H1 (cell line): ENCODE measurements around the gene SGK1. TPM values are rescaled to one million over a fixed set of nuclear protein-coding genes. Genes with fewer than 3 reads are reported as not detected.

Source experiments
- CTCF ChIA-PET: fragments of 300-600 bp; sonication (Branson Sonifier 250); formaldehyde crosslinking; loops from one replicate; lab custom pipeline; 2021; ENCODE audit not compliant: partially characterized antibody; lab: Charles Lee
- POLR2A ChIA-PET: fragments of 300-600 bp; sonication (Branson Sonifier 250); formaldehyde crosslinking; loops from one replicate; lab custom pipeline; 2021; ENCODE audit warnings: inconsistent platforms; ENCODE audit not compliant: partially characterized antibody; lab: Charles Lee
- DNase-seq, 2 experiments: peaks; one replicate each; pipeline versions ENCODE4 v3.0.0 to v3.0.0-alpha.2; 2010 to 2022; ENCODE audit warnings: low spot score in 2 of 2, low read depth in 1 of 2, mixed read lengths in 1 of 2
- FAIRE-seq: peaks from 2 replicates; lab custom pipeline; 2011; peaks lifted over from hg19 to GRCh38; lab: Jason Lieb, UNC
- H2AFZ ChIP-seq: 2 replicates; pipeline ENCODE4 v1.8.1; 2012; ENCODE audit warnings: low read length, inconsistent platforms
- H2AK5ac ChIP-seq: 2 replicates; pipeline ENCODE4 v1.6.1; 2013; ENCODE audit warnings: low read depth, low read length
- H2BK120ac ChIP-seq: replicated peaks from 2 replicates; pipeline ENCODE3; 2013; ENCODE audit warnings: low read depth, low read length, inconsistent platforms
- H2BK12ac ChIP-seq: 2 replicates; pipeline ENCODE4 v1.6.1; 2013; ENCODE audit warnings: low read depth, low read length
- H2BK15ac ChIP-seq: 2 replicates; pipeline ENCODE4 v1.6.1; 2013; ENCODE audit warnings: low read length
- H2BK20ac ChIP-seq: 2 replicates; pipeline ENCODE4 v1.6.1; 2013; ENCODE audit warnings: low read length
- H2BK5ac ChIP-seq: 2 replicates; pipeline ENCODE4 v1.6.1; 2013; ENCODE audit warnings: low read depth, low read length
- H3K14ac ChIP-seq: 2 replicates; pipeline ENCODE4 v1.6.1; 2013; ENCODE audit warnings: inconsistent platforms; ENCODE audit not compliant: insufficient read length
- H3K18ac ChIP-seq: 2 replicates; pipeline ENCODE4 v1.6.1; 2013; ENCODE audit warnings: low read length; ENCODE audit errors: extremely low read depth
- H3K23ac ChIP-seq: 2 replicates; pipeline ENCODE4 v1.6.1; 2013; ENCODE audit warnings: inconsistent platforms; ENCODE audit not compliant: insufficient read length
- H3K23me2 ChIP-seq: 2 replicates; pipeline ENCODE4 v1.6.1; 2013; ENCODE audit warnings: low read depth, low read length
- H3K27ac ChIP-seq: 2 replicates; pipeline ENCODE4 v1.6.1; 2011; ENCODE audit warnings: low read depth, low read length, inconsistent platforms
- H3K27me3 ChIP-seq, 4 experiments: replicated peaks in 1 of 4; 1 replicate in 1 of 4; 2 replicates in 3 of 4; pipeline versions ENCODE4 v1.6.1 to v1.8.1; 2011 to 2013; ENCODE audit warnings: low read length in 3 of 4, mild to moderate bottlenecking in 3 of 4, inconsistent platforms in 2 of 4, mixed read lengths in 2 of 4, moderate library complexity in 1 of 4; ENCODE audit not compliant: control insufficient read depth in 3 of 4, insufficient read depth in 3 of 4; ENCODE audit errors: extremely low read depth in 1 of 4
- H3K36me3 ChIP-seq, 4 experiments: 2 replicates each; pipeline versions ENCODE4 v1.6.1 to v1.8.1; 2011 to 2013; ENCODE audit warnings: mild to moderate bottlenecking in 4 of 4, low read length in 3 of 4, moderate library complexity in 2 of 4, control low read depth in 1 of 4, inconsistent platforms in 1 of 4; ENCODE audit not compliant: insufficient read depth in 4 of 4, control insufficient read depth in 2 of 4
- H3K4ac ChIP-seq: replicated peaks from 2 replicates; pipeline ENCODE3; 2013; ENCODE audit warnings: low read length, low read depth, mixed read lengths, inconsistent platforms; ENCODE audit not compliant: insufficient read length
- H3K4me1 ChIP-seq, 4 experiments: replicated peaks in 1 of 4; 1 replicate in 1 of 4; 2 replicates in 3 of 4; pipeline versions ENCODE4 v1.6.1 to v1.8.1; 2011 to 2013; ENCODE audit warnings: low read length in 3 of 4, inconsistent platforms in 2 of 4, mixed read lengths in 1 of 4; ENCODE audit not compliant: insufficient read depth in 4 of 4, control insufficient read depth in 3 of 4
- H3K4me2 ChIP-seq, 2 experiments: 2 replicates each; pipeline versions ENCODE4 v1.6.1 to v1.8.1; 2011 to 2013; ENCODE audit warnings: low read depth in 2 of 2, low read length in 2 of 2, control low read depth in 1 of 2, inconsistent platforms in 1 of 2, mild to moderate bottlenecking in 1 of 2; ENCODE audit not compliant: insufficient read depth in 1 of 2
- H3K4me3 ChIP-seq, 4 experiments: fragments of 200-600, 300-600 bp in 1 of 4; sonication (generic), shearing (Covaris generic), sonication (Bioruptor Twin) in 1 of 4; 2 replicates each; pipeline versions ENCODE4 v1.5.1 to v1.8.1; 2011 to 2016; ENCODE audit warnings: low read length in 4 of 4, low read depth in 3 of 4, control low read depth in 2 of 4, inconsistent platforms in 2 of 4, mild to moderate bottlenecking in 2 of 4, mixed read lengths in 1 of 4, moderate library complexity in 1 of 4; ENCODE audit not compliant: insufficient read depth in 2 of 4; ENCODE audit errors: extremely low read depth in 1 of 4
- H3K56ac ChIP-seq: replicated peaks from 2 replicates; pipeline ENCODE3; 2013; ENCODE audit warnings: low read depth, mild to moderate bottlenecking, mixed read lengths, low read length, inconsistent platforms; ENCODE audit not compliant: insufficient read length
- H3K79me1 ChIP-seq: 2 replicates; pipeline ENCODE4 v1.6.1; 2013; ENCODE audit warnings: low read depth, low read length, control low read depth
- H3K79me2 ChIP-seq, 2 experiments: 2 replicates each; pipeline versions ENCODE4 v1.6.1 to v1.8.1; 2012 to 2013; ENCODE audit warnings: low read length in 2 of 2, mild to moderate bottlenecking in 2 of 2, inconsistent platforms in 1 of 2; ENCODE audit not compliant: insufficient read depth in 2 of 2, control insufficient read depth in 1 of 2
- H3K9ac ChIP-seq, 4 experiments: replicated peaks in 1 of 4; 1 replicate in 1 of 4; 2 replicates in 3 of 4; pipeline versions ENCODE4 v1.6.1 to v1.8.1; 2011 to 2013; ENCODE audit warnings: low read depth in 3 of 4, low read length in 3 of 4, control low read depth in 2 of 4, mild to moderate bottlenecking in 2 of 4, moderate library complexity in 2 of 4, inconsistent platforms in 1 of 4; ENCODE audit errors: extremely low read depth in 1 of 4
- H3K9me3 ChIP-seq, 2 experiments: 2 replicates each; pipeline versions ENCODE4 v1.6.1 to v1.8.1; 2012 to 2013; ENCODE audit warnings: mild to moderate bottlenecking in 2 of 2, moderate library complexity in 2 of 2, control low read depth in 1 of 2, inconsistent platforms in 1 of 2, low read depth in 1 of 2, low read length in 1 of 2, mixed read lengths in 1 of 2; ENCODE audit not compliant: insufficient read depth in 2 of 2
- H4K20me1 ChIP-seq, 2 experiments: replicated peaks in 1 of 2; 2 replicates each; pipeline versions ENCODE3 to v1.8.1; 2011 to 2013; ENCODE audit warnings: inconsistent platforms in 2 of 2, low read length in 2 of 2, mild to moderate bottlenecking in 1 of 2; ENCODE audit not compliant: insufficient read depth in 2 of 2, control insufficient read depth in 1 of 2
- H4K5ac ChIP-seq: 2 replicates; pipeline ENCODE4 v1.6.1; 2013; ENCODE audit warnings: low read length, low read depth, mixed read lengths, inconsistent platforms; ENCODE audit not compliant: insufficient read length
- H4K8ac ChIP-seq: 2 replicates; pipeline ENCODE4 v1.8.0; 2013; ENCODE audit warnings: mild to moderate bottlenecking, moderate library complexity, low read length, inconsistent platforms; ENCODE audit not compliant: insufficient read depth; ENCODE audit errors: extremely low read depth
- H4K91ac ChIP-seq: replicated peaks from 2 replicates; pipeline ENCODE3; 2013; ENCODE audit warnings: low read length, mixed read lengths, inconsistent platforms; ENCODE audit not compliant: insufficient read length
- JUND ChIP-seq: IDR thresholded peaks from 2 replicates; pipeline ENCODE4 v1.6.1; 2011; ENCODE audit warnings: mild to moderate bottlenecking, improper control_type of control experiment, low read length
- NANOG ChIP-seq: IDR thresholded peaks from 2 replicates; pipeline ENCODE4 v1.6.1; 2011; ENCODE audit warnings: low read length, low read depth, mild to moderate bottlenecking, inconsistent platforms; ENCODE audit not compliant: insufficient read depth, poor library complexity, severe bottlenecking
- WGBS, 2 experiments: shearing (Covaris generic) in 1 of 2; methylation state at CpG; one replicate each; pipeline versions ENCODE4 v1.1.6 to v1.1.7; 2013 to 2015; ENCODE audit warnings: low lambda C conversion rate in 2 of 2, mixed read lengths in 2 of 2, inconsistent platforms in 1 of 2, low coverage in 1 of 2, missing lambda C conversion rate in 1 of 2; ENCODE audit not compliant: insufficient replicate concordance in 2 of 2, insufficient coverage in 1 of 2, insufficient read length in 1 of 2; ENCODE audit errors: extremely low coverage in 1 of 2, missing lambda C conversion rate in 1 of 2; 5-methylcytosine and 5-hydroxymethylcytosine counted together
- polyA plus RNA-seq, 7 experiments: library from polyadenylated mRNA; depleted of rRNA in 3 of 7; stranded (reverse) in 5 of 7; unstranded in 2 of 7; fragments of >200 nt in 5 of 7; fragments of 200-250 nt in 2 of 7; gene quantifications; 1 replicate in 5 of 7; 2 replicates in 1 of 7; 4 replicates in 1 of 7; pipeline versions ENCODE4 v1.2.1 to v1.2.3, GENCODE V29; 2011 to 2013; ENCODE audit warnings: missing spikeins in 2 of 7, mixed read lengths in 2 of 7
- total RNA-seq: library from RNA; stranded (reverse); fragmentation: NEBNext Ultra II Directional; extraction: Animal tissue kit (Norgen Biotek cat#: 25700); gene quantifications from 2 replicates; pipeline ENCODE4 v1.2.1, GENCODE V29; 2021

Gene SGK1
- total and polyA plus RNA-seq, 2 of the 8 experiments (the other 6 are each of a cell fraction or from before 2014, with no cell fraction given) = 14.5 to 18.4 TPM

DNA sequence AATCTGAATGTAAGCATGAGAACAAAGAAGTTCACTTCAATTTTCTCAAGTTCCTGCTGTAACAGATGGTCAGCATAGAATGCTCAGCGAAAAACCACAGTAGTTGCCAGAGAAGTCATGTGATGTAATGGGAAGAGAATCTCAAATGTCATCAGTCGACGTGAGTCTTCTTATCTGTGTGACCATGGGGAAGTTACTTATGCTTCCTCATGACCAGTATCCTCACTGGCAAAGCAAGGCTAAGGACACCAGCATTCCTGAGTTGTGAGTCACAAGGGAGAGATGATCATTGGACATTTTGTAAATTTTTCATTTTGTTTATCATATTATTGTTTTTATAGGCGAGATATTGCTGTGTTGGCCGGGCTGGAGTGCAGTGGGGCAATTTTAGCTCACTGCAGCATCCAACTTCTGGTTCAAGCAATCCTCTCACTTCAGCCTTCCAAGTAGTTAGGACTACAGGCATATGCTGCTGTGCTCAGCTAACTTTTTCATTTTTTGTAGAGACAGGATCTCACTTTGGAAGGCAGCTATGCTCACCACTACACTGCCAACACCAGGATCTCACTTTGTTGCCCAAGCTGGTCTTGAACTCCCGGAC, 21.9 kb downstream of the SGK1 start:
- no peak overlapping the region for H3K4ac ChIP-seq
- TF ChIP-seq JUND = 0 out of 2 replicates have a peak, but pooled peaks have one; percentile 29
- TF ChIP-seq NANOG = no peak
- H3K4me1 ChIP-seq = no peaks in the 10 kb centered on the region
- no peak overlapping the region for H2BK15ac ChIP-seq
- H3K79me2 ChIP-seq = no peaks in the 10 kb centered on the region
- no peaks in the 10 kb centered on the region for H4K20me1 ChIP-seq
- no peak overlapping the region; the same call in 1 of the 2 replicates for H3K18ac ChIP-seq
- H4K8ac ChIP-seq = no peak overlapping the region
- H2AFZ ChIP-seq = no peak overlapping the region; the same call in 1 of the 2 replicates
- no peaks in the 10 kb centered on the region for H3K79me1 ChIP-seq
- H2BK5ac ChIP-seq = no peak overlapping the region
- H3K23me2 ChIP-seq = no peaks in the 10 kb centered on the region; the same call in 1 of the 2 replicates
- H4K91ac ChIP-seq = no peak overlapping the region
- DNase-seq = no peak
- ChIA-PET CTCF (interaction anchor here (0.5 to 1.5 kb wide), 2 partner anchors 13 to 736 kb away, joined by 3 to 5 read pairs; no protein-coding TSS in a partner anchor), POLR2A (no interaction called here)
- no peak overlapping the region for H2BK20ac ChIP-seq
- no peak overlapping the region for H2BK120ac ChIP-seq
- H3K27me3 ChIP-seq = no peaks in the 10 kb centered on the region
- WGBS, 2 experiments = 83% methylated on average over 6 of the region's 6 CpGs; no CpG with 5 or more reads in 1 of the 2 experiments
- H4K5ac ChIP-seq = no peak overlapping the region
- H3K4me2 ChIP-seq = no peak overlapping the region
- no peak overlapping the region for H3K56ac ChIP-seq
- H3K9ac ChIP-seq = no peak overlapping the region
- no peak for FAIRE-seq
- no peak overlapping the region for H3K14ac ChIP-seq
- H3K4me3 ChIP-seq = no peak overlapping the region
- H3K36me3 ChIP-seq = no peaks in the 10 kb centered on the region
- no peak overlapping the region for H2AK5ac ChIP-seq
- peak overlapping the region; percentile 71; the same call in 1 of the 2 replicates for H2BK12ac ChIP-seq
- H3K27ac ChIP-seq = no peak overlapping the region
- H3K9me3 ChIP-seq = no peaks in the 10 kb centered on the region
- no peak overlapping the region for H3K23ac ChIP-seq
